Ectodermal cell (in vitro differentiated cells): ENCODE results near the gene TMSB15B.
"Not testable (repeated sequence)": the region's sequence is repeated elsewhere in the genome, so short reads cannot be mapped to it uniquely, and the experiment has no call there.

ENCODE experiments used
- H3K27ac ChIP-seq: 2 replicates; pipeline ENCODE4 v1.7.0; 2013; ENCODE audit warnings: mild to moderate bottlenecking, low read depth, low read length; ENCODE audit not compliant: insufficient read depth, poor library complexity, severe bottlenecking
- H3K27me3 ChIP-seq: 2 replicates; pipeline ENCODE4 v1.7.0; 2013; ENCODE audit warnings: mild to moderate bottlenecking, low read length; ENCODE audit not compliant: insufficient read depth, control insufficient read depth, poor library complexity, severe bottlenecking
- H3K36me3 ChIP-seq: one replicate; pipeline ENCODE4 v1.7.0; 2013; ENCODE audit warnings: low read length; ENCODE audit not compliant: control insufficient read depth, insufficient read depth
- H3K4me1 ChIP-seq: one replicate; pipeline ENCODE4 v1.7.0; 2013; ENCODE audit warnings: low read length; ENCODE audit not compliant: control insufficient read depth, insufficient read depth
- H3K4me3 ChIP-seq: 2 replicates; pipeline ENCODE4 v1.7.0; 2013; ENCODE audit warnings: low read depth, low read length, control low read depth; ENCODE audit not compliant: insufficient read depth
- H3K9me3 ChIP-seq: 2 replicates; pipeline ENCODE4 v1.7.0; 2013; ENCODE audit warnings: mild to moderate bottlenecking, low read length, moderate library complexity; ENCODE audit not compliant: control insufficient read depth
- WGBS, 2 experiments: methylation state at CpG; one replicate each; pipeline ENCODE4 v1.1.7; 2013; ENCODE audit warnings: missing lambda C conversion rate in 2 of 2; 5-methylcytosine and 5-hydroxymethylcytosine counted together

TMSB15B gene

GRCh38 chrX:104015576-104015975, 53.1 kb downstream of the TMSB15B start:
- not testable (repeated sequence) for H3K27ac ChIP-seq, H3K27me3 ChIP-seq, H3K4me1 ChIP-seq, H3K4me3 ChIP-seq, H3K36me3 ChIP-seq, H3K9me3 ChIP-seq
- 86 to 93% methylated on average over 7 to 8 of the region's 8 CpGs for WGBS, 2 experiments
